ENCODE data around the gene PRKAG2.
A peak's percentile ranks its signal among the peaks of the same experiment; 100 is the strongest.
"Not testable (repeated sequence)": the region's sequence is repeated elsewhere in the genome, so short reads cannot be mapped to it uniquely, and the experiment has no call there.

PRKAG2 gene
- total RNA-seq, result 32.7 to 34.5 reads per million in 2 donors

DNA sequence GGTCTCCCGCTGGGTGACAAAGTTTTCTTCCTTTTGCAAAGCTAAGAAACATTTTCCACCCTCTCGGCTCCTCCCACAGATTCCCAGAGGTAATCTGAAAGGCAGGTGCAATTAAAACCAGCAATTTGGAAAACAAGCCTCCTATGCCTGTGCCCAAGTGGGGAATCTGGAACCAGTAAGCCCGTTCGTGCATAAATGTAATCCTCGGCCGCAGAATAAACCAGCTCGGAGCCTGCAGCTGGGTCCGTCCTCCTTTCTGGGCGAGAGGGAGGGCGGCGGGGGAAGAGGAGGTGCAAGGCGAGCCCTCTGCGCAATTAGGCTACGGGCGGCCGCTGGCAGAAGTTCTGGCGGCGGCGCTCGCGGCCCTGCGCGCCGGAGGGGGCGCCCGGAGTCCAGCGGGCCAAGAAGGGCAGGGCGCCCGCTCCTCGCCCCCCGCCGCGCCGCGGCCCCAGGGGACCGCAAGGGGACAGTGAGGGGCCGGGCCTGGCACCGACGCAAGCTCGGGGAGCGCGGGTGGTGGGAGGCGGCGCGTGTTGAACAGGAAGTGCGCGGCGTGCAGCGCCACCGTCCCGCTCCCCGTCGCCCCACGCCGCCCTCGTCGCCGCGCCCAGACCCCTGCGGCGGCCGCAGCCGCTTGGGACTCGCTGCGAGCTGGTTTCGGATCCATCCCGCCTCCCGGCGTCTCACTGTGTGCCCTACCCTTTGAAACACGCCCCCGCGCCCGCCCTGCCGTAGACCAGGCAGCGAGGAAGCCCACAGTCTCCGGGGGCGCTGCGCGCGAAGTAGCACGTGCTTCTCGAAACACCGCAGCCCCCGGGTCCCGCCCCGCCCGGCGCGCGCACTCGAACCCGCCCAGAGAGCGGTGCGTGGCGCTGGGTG lies at the start of gene PRKAG2:
Gene PRKAG2, minus strand, starts transcription at position 217 of the 879 bp plus-strand sequence. CDS start 495 bp downstream, outside the sequence.
- peak; percentile 56 for DNase-seq

GRCh38 chr7:151926336-151926712 lies 49.4 kb upstream of the PRKAG2 start:
- no peak for DNase-seq

- no peak for DNase-seq
Measured at GRCh38 chr7:151925446-151926335, 48.8 kb upstream of the PRKAG2 start.

DNA sequence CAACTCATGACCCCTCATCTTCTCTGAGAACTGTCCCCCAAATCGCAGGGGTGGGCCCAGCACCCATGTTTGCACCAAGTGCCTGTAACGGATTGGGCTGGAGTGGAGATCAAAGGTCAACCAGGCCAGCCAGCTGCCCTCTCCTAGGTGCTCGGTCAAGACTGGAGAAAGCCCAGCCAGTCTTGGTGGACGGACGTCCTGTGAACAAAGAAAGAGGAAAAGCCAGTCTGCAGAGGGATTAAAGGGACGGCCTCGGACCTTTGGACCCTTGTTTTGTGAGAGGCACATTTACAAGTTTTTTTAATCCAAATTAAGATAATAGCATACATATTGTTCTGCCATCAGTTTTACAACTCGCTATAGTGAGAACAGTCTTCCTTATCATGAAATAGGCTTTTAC lies 47.6 kb upstream of the PRKAG2 start:
- DNase-seq, result no peak

DNA sequence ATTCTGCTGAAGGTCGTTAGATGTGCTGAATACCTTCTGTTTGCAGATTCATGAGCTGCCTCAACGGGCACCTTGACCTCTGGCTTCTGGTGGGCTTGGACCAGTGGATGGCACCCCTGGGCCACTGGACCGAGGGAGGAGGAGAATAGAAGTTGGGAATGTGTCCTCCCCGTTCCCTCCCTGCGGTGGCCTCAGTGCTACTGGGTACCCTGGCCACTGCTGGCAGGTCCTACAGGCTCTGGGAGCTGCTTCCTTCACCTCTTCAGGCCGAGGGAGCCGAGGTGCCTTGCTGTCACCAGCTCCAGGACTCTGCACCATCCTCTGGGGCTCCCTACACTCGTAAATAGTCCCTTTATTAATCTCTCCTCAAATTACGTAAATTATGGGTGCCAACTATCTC lies 47.1 kb upstream of the PRKAG2 start:
- no peak for DNase-seq

GRCh38 chr7:151923097-151923876 lies 46.4 kb upstream of the PRKAG2 start:
- no peak for DNase-seq

GRCh38 chr7:151921451-151921850 lies 44.5 kb upstream of the PRKAG2 start:
- DNase-seq, result no peak

DNA sequence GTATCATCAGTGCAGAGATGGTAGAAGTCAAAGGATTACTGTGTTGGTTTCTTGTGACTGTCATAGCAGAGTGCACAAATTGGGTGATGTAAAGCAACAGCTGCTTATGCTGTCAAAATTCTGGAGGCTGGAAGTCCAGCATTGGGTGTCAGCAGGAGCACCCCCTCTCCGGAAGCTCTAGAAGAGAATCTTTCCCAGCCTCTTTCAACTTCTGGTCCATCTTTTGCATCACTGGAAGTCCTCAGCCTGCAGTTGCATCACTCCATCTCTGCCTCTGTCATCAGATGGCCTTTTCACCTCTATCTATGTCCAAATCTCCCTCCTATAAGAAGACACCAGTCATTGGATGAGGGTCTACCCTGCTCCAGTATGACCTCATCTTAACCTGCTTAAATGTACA lies 43.6 kb upstream of the PRKAG2 start:
- DNase-seq, result no peak

- no peak for DNase-seq
Measured at GRCh38 chr7:151919595-151919994, 42.7 kb upstream of the PRKAG2 start.

GRCh38 chr7:151918510-151918843 lies 41.6 kb upstream of the PRKAG2 start:
- DNase-seq, result no peak

DNA sequence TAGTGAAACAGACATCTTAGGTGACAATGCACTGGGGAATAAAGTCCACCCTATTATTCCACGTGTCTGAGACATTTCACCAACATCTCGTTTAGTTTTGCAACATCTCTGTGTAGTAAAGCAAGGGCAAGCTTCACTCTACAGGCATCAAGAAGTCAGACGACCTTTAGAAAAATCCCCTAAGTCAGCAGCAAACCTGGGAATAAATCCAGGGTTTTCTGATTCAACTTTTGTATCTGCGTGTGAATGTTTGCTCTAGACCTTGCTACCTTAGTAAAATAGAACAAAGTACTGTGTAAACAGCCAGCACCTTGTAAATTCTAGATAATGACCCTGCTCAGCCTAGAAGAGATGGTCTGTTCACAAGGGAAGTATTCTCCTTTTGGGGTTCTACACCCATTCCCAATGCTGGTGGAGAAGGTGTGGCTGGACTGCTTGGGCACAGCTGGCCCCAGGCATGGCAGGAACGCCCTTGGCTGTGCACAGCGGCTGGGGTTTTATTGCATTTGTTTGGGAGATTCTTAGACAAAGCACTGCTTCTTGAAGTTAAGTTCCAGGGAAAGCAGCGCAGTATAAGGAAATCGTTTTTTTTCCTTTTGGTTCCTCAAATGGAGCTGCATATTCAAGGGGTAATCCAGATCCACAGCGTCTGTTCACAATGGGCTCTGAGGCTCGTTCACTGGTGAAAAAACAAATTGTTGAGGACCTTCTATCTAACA lies 41.0 kb upstream of the PRKAG2 start:
- no peak for DNase-seq

DNA sequence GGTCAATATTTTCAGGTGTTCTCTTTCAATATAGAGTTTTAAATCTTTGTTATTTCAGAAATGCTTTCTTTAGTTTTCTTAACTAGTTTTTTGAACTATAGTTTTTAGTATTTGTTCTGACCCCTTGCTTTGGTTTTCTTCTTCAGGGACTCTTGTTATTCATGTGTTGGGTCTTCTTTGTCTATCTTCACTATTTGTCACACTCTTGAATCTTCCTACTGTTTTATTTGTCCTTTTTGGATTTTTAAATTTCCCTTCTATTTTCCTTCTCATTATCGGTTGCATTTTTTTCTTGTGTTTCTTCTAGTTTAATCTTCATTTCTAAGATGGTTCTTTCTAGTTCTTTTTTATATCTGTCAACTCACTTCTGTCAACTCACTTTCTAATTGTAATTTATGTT lies 37.1 kb upstream of the PRKAG2 start:
- no peak for DNase-seq

GRCh38 chr7:151910655-151911054 lies 33.7 kb upstream of the PRKAG2 start:
- not testable (repeated sequence) for DNase-seq

- not testable (repeated sequence) for DNase-seq
Measured at GRCh38 chr7:151907115-151907514, 30.2 kb upstream of the PRKAG2 start.

DNA sequence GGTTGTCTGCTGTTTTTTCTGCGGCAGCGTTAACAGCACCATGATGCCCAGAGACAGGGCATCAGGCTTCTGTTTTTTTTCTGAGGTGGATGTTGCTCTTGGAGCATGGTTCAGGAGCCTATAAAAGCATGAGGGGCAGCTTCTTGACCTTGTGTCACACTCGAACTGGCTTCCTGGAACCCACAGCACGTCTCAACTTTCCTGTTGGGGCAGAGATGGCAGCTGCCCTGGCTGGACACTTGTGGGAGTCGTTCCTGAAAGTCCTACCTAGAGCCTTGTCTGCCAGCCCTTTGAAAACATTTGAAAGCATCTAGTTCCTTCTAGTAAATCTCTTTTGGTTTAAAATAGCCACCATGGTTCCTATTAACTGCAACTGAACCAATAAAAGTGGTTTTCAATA lies 28.9 kb upstream of the PRKAG2 start:
- no peak for DNase-seq

DNA sequence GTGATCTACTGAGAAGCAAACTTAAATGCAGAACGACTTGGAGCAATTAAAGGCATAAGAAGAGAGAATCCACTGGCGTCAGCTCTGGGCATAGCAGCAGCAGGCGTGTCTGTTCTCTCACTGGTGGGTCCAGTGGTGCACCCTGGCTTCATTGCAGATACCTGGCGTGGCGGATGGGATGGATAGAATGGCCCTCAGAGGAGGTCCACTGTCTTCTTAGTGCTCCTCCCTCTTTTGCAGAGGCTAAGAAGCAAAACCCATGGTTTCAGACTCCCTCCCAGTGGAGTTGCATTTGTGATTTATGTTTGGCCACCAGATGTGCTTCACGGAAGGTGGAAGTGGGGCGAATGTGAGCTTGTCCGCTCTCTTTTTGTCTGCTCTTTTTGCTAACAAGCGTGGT lies 28.4 kb upstream of the PRKAG2 start:
- no peak for DNase-seq

DNA sequence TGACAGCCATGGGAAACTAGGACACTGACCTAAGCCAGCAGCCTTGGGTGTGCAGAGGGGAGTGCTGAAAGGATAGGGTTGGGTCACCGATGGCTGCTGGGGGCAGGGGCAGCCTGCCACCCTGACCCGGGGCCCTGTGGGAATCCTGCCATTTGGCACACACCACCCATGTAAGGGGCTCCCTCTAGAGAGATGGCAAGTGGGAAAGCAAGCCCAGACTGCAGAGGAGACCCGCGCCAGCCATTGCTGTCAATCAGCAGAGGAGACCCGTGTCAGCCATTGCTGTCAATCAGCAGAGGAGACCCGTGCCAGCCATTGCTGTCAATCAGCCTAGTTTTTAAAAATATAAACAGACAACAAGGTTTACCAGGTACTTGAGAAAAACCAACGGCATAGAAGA lies 27.4 kb upstream of the PRKAG2 start:
- DNase-seq, result no peak

GRCh38 chr7:151903249-151904032 lies 26.5 kb upstream of the PRKAG2 start:
- no peak for DNase-seq

- no peak for DNase-seq
Measured at GRCh38 chr7:151902311-151902710, 25.4 kb upstream of the PRKAG2 start.

- no peak for DNase-seq
Measured at GRCh38 chr7:151901828-151902227, 24.9 kb upstream of the PRKAG2 start.

DNA sequence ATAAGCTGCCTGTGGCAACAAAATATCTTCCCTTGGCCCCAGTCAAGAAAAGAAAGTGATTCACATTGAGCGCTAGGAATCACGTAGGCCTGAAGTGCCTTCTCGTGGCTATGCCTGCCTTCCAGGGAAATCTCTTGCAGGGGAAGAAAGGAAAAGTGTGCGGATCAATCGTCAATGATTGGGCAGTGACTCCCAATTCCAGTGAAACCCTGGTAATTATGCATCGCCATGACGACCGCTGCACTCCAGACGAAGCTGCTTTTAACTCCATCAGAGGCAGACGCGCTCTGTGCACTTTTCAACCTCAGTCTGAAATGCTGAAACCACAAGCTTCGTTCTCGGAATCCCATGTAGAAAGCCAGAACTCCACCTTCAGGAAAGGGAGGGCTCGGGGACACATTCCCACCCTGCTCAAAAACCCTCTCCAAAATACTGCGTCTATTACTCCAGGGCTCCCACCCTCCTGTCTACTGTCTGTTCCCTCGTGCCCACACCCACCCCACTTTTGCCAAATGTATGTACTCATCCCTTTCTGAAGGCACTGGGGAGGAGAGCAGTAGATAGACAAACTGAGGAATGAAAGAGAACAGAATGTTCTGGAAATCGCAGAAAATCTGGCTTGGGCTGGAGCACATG lies 24.2 kb upstream of the PRKAG2 start:
- DNase-seq, result no peak
